Lower leg skin (tissue), 3 donors: ENCODE measurements around the gene TRIM6.

Experiments
- POLR2A ChIP-seq, 2 donors: fragments of 450-650 bp; IDR thresholded peaks; one replicate each; pipeline ENCODE4 v1.6.1; 2016 to 2017; ENCODE audit warnings: antibody characterized with exemption in 2 of 2, mild to moderate bottlenecking in 1 of 2, moderate library complexity in 1 of 2
- TF ChIP-seq, protein P1 (sequence below), 3 donors: fragments of 450-650 bp; IDR thresholded peaks; one replicate each; pipeline ENCODE4 v1.5.1; 2016; ENCODE audit warnings: antibody characterized with exemption in 3 of 3, mild to moderate bottlenecking in 3 of 3, moderate library complexity in 2 of 3

DNA sequence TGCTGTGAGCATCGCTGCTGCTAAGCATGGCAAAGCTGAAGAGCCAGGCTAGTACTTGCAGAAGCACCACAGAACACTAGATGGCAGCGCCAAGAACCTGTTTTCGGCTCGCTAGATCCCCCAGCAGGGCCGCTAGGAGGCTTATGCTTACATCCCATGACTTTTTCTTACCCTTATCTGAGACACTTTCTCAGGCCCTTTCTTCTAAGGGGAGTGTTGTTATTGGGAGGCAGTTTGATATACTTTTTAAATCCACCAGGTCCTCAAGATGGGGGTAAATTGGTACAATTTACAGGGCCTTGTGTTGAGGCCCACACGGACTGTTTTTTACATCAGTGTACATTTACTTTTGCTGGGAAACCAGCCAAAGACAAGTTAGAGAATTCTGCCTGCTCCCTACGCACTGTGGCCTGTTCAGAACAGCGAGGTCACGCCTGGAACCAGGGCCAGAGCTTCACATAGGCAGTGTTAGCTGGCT lies 4.0 kb downstream of the TRIM6 start:
- TF ChIP-seq, protein P1, sequence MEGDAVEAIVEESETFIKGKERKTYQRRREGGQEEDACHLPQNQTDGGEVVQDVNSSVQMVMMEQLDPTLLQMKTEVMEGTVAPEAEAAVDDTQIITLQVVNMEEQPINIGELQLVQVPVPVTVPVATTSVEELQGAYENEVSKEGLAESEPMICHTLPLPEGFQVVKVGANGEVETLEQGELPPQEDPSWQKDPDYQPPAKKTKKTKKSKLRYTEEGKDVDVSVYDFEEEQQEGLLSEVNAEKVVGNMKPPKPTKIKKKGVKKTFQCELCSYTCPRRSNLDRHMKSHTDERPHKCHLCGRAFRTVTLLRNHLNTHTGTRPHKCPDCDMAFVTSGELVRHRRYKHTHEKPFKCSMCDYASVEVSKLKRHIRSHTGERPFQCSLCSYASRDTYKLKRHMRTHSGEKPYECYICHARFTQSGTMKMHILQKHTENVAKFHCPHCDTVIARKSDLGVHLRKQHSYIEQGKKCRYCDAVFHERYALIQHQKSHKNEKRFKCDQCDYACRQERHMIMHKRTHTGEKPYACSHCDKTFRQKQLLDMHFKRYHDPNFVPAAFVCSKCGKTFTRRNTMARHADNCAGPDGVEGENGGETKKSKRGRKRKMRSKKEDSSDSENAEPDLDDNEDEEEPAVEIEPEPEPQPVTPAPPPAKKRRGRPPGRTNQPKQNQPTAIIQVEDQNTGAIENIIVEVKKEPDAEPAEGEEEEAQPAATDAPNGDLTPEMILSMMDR (IDR thresholded peaks at IDR 0.05) = no peak
- no peak for TF ChIP-seq POLR2A (IDR thresholded peaks at IDR 0.05)
